ENCODE data around the gene C1QTNF8.

The C1QTNF8 gene

GRCh38 chr16:1043881-1044451 lies 52.1 kb downstream of the C1QTNF8 start:
- H3K4me1 Mint-ChIP-seq, result no peaks in the 10 kb centered on the region
- no peaks in the 10 kb centered on the region for H3K9me3 Mint-ChIP-seq
- H3K4me3 Mint-ChIP-seq, result no peak overlapping the region
- DNase-seq (ENCODE audit: low spot score in 2 of 2) (no peak), ATAC-seq (ENCODE audit: low read depth) (no peak)
- peaks cover 11% of the 10 kb centered on the region for H3K27me3 Mint-ChIP-seq
- H3K36me3 Mint-ChIP-seq, result peaks cover 2% of the 10 kb centered on the region
- no peak overlapping the region for H3K27ac Mint-ChIP-seq

DNA sequence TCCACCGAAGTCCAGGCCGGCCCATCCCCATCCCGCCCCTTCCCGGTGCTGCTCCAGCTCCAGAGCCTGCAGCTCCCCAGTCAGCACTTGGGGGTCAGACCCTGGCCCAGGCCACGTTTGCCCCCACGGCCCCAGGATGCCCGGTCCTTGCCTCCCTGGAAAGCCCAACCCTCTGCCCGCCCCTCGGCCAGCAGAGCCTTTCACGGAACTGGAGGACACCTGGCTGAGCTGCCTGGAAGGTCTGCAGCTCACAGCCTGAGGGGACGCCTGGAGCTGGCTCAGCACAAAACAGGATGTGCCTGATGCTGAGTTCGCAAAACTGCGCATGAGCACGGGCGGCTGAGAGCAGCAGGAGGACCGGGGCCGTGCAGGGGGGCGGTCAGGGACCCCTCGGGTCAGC lies 53.2 kb downstream of the C1QTNF8 start:
- ATAC-seq (ENCODE audit: low read depth) (no peak), DNase-seq (ENCODE audit: low spot score in 2 of 2) (no peak)
- no peaks in the 10 kb centered on the region for H3K9me3 Mint-ChIP-seq
- no peaks in the 10 kb centered on the region for H3K4me1 Mint-ChIP-seq
- no peak overlapping the region for H3K4me3 Mint-ChIP-seq
- H3K27ac Mint-ChIP-seq, result no peak overlapping the region
- H3K36me3 Mint-ChIP-seq, result peaks cover 2% of the 10 kb centered on the region
- H3K27me3 Mint-ChIP-seq, result peaks cover 13% of the 10 kb centered on the region

- Mint-ChIP-seq H3K9me3 (no peaks in the 10 kb centered on the region), H3K4me1 (no peaks in the 10 kb centered on the region), H3K27ac (no peak overlapping the region), H3K36me3 (peaks cover 2% of the 10 kb centered on the region), H3K27me3 (peaks cover 13% of the 10 kb centered on the region), H3K4me3 (no peak overlapping the region)
- DNase-seq (ENCODE audit: low spot score in 2 of 2), result no peak
- ATAC-seq (ENCODE audit: low read depth), result no peak
Measured at GRCh38 chr16:1042049-1042744, 53.8 kb downstream of the C1QTNF8 start.

DNA sequence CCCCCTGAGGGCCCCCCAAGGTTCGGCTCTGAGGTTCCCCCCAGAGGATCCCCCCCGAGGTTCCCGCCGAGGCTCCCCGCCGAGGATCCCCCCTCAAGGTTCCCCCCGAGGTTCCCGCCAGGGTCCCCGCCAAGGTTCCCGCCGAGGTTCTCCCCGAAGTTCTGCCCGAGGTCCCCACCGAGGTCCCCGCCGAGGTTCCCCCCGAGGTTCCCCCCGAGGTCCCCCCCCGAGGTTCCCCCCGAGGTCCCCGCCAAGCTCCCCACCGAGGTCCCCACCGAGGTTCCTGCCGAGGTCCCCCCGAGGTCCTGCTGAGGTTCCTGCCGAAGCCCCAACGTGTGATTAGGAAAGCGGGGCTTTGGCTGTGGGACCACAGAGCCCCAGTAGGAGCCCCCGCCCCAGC lies 55.7 kb downstream of the C1QTNF8 start:
- no peaks in the 10 kb centered on the region for H3K4me1 Mint-ChIP-seq
- H3K27ac Mint-ChIP-seq, result no peak overlapping the region
- ATAC-seq (ENCODE audit: low read depth) (no peak), DNase-seq (ENCODE audit: low spot score in 2 of 2) (no peak)
- no peak overlapping the region for H3K4me3 Mint-ChIP-seq
- H3K36me3 Mint-ChIP-seq, result peaks cover 2% of the 10 kb centered on the region
- peaks cover 10% of the 10 kb centered on the region for H3K27me3 Mint-ChIP-seq
- no peaks in the 10 kb centered on the region for H3K9me3 Mint-ChIP-seq

- H3K27ac Mint-ChIP-seq, result no peak overlapping the region
- H3K4me3 Mint-ChIP-seq, result no peak overlapping the region
- no peaks in the 10 kb centered on the region for H3K4me1 Mint-ChIP-seq
- ATAC-seq (ENCODE audit: low read depth) (no peak), DNase-seq (ENCODE audit: low spot score in 2 of 2) (no peak)
- H3K36me3 Mint-ChIP-seq, result peaks cover 2% of the 10 kb centered on the region
- no peaks in the 10 kb centered on the region for H3K9me3 Mint-ChIP-seq
- H3K27me3 Mint-ChIP-seq, result peaks cover 10% of the 10 kb centered on the region
Measured at GRCh38 chr16:1039762-1040161, 56.3 kb downstream of the C1QTNF8 start.

GRCh38 chr16:1038932-1039331 lies 57.1 kb downstream of the C1QTNF8 start:
- H3K4me3 Mint-ChIP-seq, result no peak overlapping the region
- H3K9me3 Mint-ChIP-seq, result no peaks in the 10 kb centered on the region
- H3K27ac Mint-ChIP-seq, result no peak overlapping the region
- H3K4me1 Mint-ChIP-seq, result no peaks in the 10 kb centered on the region
- no peak for DNase-seq (ENCODE audit: low spot score in 2 of 2)
- no peak for ATAC-seq (ENCODE audit: low read depth)
- peaks cover 10% of the 10 kb centered on the region for H3K27me3 Mint-ChIP-seq
- peaks cover 2% of the 10 kb centered on the region for H3K36me3 Mint-ChIP-seq

Measured in memory B cell (primary cell).